G401.6 (cell line): ENCODE data around the gene EFCAB12.
"Not testable (repeated sequence)": the region's sequence is repeated elsewhere in the genome, so short reads cannot be mapped to it uniquely, and the experiment has no call there.

Experiments used
- FAIRE-seq: peaks from 2 replicates; lab custom pipeline; 2012; peaks lifted over from hg19 to GRCh38; lab: Jason Lieb, UNC

The EFCAB12 gene

GRCh38 chr3:129392106-129392887 lies 36.1 kb downstream of the EFCAB12 start:
- FAIRE-seq: not testable (repeated sequence)

GRCh38 chr3:129391583-129391982 lies 36.9 kb downstream of the EFCAB12 start:
- not testable (repeated sequence) for FAIRE-seq

DNA sequence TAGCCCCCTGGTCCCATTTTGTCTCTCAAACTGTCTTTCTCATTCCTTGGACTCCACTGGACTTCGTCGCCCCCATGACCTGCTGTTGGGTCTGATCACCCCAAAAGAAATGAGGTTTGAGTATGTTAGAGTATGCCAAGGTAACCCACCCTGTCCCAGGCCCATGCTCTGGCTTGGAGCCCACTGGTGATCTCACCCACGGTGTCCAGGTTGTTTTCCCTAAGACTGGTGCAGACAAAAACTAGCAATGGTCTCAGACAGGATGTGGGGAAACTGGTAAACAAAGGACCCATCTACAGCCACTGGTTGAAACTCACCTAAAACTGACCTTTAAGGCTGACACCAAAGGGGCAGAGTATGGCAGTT lies 38.9 kb downstream of the EFCAB12 start:
- FAIRE-seq: no peak

- FAIRE-seq: not testable (repeated sequence)
These were observed 39.5 kb downstream of the EFCAB12 start for GRCh38 chr3:129388791-129389571.

- FAIRE-seq: no peak
These were observed 40.9 kb downstream of the EFCAB12 start for GRCh38 chr3:129387487-129387886.

DNA sequence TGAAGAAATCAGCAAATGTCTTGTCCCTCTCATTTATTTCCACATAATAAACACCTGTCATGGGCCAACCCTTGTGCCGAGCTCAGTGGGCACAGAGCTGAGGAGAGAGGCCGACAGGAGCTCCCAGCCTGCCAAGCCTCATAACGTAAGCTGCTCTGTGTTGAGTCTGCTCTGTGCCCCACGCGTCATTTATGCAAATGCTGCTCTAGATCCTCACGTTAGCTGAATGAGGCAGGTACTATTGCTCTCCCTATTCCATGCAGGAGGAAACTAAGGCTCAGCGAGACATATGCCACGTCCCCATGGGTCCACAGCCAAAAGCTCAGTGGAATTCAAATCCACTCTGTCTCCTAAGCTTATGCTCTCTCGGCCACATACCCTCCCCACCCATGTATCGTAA lies 41.5 kb downstream of the EFCAB12 start:
- no peak for FAIRE-seq

- not testable (repeated sequence) for FAIRE-seq
These were observed 42.9 kb downstream of the EFCAB12 start for GRCh38 chr3:129385507-129385906.

GRCh38 chr3:129384594-129385323 lies 43.7 kb downstream of the EFCAB12 start:
- no peak for FAIRE-seq

DNA sequence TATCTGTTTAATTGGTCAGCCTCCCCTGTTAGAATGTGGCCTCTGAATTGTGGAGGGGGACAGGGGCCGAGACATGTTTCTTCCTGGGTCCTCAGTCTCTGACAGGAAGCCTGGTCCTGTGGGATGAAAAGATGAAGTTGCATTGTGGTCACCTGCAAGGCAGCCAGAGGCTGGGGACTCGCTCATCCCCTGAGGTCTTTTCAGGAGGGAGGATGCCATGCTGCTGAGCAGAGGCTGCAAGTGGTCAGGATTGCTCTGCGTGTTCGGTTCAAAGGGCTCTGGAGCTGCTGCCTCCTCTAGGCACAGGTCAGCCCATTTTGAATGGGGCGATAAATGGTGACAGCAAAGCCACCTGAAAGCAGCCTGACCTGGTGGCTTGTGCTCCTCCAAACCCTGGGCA lies 44.3 kb downstream of the EFCAB12 start:
- not testable (repeated sequence) for FAIRE-seq

DNA sequence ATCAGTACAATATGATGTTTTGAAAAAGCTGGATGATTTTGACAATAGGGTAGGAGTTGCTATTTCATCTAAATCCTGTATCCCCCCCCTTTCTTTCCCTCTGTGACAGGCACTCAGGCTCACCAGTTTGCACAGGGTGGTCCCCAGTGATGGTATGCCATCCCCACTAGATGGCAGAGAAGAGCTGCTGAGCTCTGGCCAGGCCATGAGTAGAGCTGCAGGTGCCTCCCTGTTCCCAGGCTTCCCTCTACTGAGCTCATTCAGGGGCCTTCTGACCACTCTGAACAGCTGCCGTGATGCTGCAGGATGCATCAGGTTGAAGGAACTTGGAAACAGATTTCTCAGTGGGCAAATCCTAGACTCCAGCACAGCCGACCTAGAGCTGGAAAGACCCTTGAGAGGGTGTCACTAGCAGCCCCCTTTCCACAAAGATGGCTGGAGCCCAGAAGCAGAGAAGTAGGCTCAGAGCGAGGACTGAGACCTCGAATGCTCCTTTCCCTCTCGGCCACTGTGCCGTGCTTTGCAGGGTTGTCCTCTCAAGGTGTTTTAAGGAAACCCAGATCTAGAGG lies 45.1 kb downstream of the EFCAB12 start:
- FAIRE-seq: peak; percentile 34

GRCh38 chr3:129382366-129382765 lies 46.1 kb downstream of the EFCAB12 start:
- FAIRE-seq: no peak

DNA sequence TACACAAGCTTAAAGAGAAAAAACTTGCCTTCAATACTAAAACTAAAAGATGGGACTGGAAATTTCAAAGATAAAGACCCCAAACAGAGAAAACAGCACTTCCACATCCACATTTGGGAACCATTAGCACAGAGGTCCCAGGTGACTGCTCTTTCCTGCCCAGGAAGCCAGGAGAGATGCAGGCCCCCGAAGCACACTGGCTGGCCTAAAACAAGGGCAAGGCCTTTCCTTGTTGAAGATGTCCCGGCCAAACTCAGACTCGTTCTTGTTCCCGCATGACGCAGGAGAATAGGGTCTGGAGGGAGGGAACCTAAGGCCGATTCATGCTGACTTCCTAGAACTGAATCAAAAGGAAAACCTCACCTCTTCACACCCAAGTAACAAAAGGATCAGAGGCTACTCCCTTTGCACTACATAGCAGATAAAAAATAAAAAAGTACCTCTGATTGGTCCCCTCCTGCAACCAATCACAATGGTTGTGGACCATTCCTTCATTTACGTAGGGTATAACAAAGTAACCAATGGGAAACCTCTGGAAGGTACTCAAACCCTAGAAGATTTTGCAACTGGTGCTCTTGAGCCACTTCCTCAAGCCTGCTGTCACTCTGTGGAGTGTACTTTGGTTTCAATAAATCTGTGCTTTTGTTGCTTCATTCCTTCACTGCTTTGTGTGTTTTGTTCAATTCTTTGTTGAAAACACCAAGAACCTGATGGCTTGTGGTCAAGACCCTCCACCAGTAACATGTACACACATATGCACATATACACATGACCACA lies 48.7 kb downstream of the EFCAB12 start:
- no peak for FAIRE-seq

DNA sequence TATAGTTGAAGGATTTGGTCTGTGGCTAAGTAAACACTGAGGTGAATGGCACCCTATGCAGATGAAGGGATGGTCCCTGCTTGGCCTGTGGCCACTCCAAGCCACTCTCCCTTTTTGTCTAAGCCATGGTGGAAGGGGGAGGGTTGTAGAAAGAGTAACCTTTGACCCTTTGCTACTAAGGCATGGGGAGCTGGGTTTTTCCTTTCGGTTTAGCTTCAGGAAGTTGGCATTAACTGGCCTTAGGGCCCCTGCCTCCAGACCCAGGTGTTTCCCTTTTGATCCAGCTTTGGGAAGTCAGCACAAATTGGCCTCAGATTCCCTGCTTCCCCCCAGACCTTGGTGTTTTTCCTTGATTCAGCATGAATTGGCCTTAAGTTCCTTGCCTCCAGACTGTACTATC lies 49.5 kb downstream of the EFCAB12 start:
- no peak for FAIRE-seq

GRCh38 chr3:129377615-129378014 lies 50.8 kb downstream of the EFCAB12 start:
- FAIRE-seq: no peak

DNA sequence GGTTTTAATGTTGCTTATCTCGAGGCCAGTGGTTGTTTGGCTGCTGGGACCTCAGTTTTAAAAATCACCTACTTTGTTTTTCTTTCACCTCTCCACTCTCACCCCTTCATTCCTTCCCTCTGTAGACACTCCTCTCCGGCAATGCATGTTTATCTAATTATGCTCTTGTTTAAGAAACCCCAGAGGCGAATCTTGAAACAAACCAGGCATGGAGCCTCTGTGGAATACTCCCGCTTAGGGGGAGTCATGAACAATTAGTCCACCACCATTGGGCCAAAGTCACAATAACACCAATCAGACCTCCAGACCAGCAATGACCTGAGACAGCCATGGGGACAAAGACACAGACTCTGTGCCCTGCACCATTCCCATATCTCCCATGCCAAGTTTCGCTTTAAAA lies 53.3 kb downstream of the EFCAB12 start:
- FAIRE-seq: no peak

DNA sequence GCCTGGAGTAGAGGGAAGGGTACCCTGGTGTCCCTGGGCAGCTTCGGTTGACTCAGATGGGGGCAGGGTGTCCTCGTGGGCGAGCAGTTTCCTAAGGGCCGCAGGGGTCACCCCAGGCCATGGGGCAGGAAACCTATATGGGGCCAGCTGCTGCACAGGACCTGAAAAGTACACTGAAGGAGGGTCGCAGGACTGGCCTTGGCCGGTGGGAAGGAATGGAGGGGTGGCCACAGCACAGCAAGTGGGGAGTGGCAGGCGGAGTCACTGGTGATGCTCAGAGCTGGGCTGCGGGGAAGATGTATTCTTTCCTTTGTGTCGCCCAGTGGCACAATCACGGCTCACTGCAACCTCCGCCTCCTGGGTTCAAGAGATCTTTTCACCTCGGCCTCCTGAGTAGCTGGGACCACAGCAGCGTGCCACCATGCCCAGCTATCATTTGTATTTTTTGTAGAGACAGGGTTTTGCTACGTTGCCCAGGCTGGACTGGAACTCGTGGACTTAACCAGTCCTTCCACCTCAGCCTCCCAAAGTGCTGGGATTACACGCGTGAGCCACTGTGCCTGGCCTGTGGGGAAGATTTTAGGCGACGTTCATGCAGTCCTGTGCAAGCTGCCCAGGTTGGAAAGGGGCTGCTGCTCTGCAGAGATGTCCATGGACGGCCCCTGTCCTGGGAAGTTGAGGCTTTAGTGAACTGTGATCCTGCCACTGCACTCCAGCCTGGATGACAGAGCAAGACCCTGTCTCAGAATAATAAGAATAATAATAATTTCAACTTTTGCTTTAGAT lies 57.2 kb downstream of the EFCAB12 start:
- FAIRE-seq: no peak

DNA sequence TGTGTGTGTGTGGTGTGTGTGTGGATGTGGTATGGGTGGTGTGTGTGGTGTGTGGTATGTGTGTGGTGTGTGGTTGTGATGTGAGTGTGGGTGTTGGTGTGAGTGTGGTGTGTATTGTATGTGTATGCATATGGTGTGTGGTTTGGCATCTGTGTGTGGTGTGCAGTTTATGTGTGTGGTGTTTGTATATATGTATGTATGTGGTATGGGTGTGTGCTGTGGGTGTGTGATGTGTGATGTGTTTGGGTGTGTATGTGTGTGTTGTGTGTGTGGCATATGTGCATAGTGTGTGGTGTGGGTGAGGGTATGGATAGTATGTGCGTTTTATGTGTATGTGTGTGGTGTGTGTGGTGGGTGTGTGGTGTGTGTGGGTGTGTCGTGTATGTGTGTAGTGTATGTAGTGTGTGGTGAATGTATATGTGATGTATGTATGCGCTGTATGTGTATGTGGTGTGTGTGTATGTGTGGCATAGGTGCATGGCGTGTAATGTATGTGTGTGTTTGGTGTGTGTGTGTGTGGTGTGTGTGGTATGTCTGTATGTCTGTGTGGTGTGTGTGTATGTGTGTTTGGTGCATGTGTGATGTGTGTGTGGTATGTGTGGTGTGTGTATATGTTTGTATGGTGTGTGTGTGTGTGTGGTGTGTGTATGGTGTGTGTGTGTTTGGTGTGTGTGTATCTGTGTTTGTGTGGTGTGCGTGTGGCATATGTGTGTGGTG lies 58.0 kb downstream of the EFCAB12 start:
- FAIRE-seq: no peak

DNA sequence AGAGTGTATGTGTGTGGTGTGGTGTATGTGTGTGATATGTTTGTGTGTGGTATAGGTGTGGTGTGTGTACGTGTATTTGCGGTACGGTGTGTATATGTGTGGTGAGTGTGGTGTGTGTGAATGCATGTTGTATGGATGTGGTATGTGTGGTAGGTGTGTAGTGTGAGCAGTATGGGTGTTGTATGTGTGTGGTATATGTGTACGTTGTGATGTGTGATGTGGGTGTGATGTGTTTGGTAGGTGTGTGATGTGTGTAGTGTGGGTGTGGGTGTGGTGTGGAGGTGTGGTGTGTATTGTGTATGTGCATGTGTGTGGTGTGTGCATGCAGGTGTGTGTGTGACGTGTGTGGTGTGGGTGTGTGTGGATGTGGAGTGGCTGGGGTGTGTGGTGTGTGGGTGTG lies 58.7 kb downstream of the EFCAB12 start:
- FAIRE-seq: no peak

- FAIRE-seq: no peak
These were observed 60.6 kb downstream of the EFCAB12 start for GRCh38 chr3:129367821-129368220.

- FAIRE-seq: no peak
These were observed 62.1 kb downstream of the EFCAB12 start for GRCh38 chr3:129366312-129366831.
